Eye (tissue), 1 donor: Measurements from ENCODE around the gene SRD5A3.

Source experiments
- DNase-seq: peaks from one replicate; pipeline ENCODE4 v3.0.0-alpha.2; 2015

Gene SRD5A3

GRCh38 chr4:55345980-55346850 lies at the start of gene SRD5A3:
Gene SRD5A3, plus strand, starts transcription at chr4:55346242. Its CDS starts 95 bp downstream, at chr4:55346337.
- DNase-seq, result peak; percentile 95

GRCh38 chr4:55297346-55297745 lies 48.7 kb upstream of the SRD5A3 start:
- DNase-seq, result no peak

- DNase-seq, result no peak
Measured at GRCh38 chr4:55303760-55304165, 42.3 kb upstream of the SRD5A3 start.

GRCh38 chr4:55304303-55304702 lies 41.7 kb upstream of the SRD5A3 start:
- DNase-seq, result no peak

GRCh38 chr4:55308071-55308470 lies 38.0 kb upstream of the SRD5A3 start:
- no peak for DNase-seq

- no peak for DNase-seq
Measured at GRCh38 chr4:55311792-55312488, 34.1 kb upstream of the SRD5A3 start.

GRCh38 chr4:55312489-55313101 lies 33.4 kb upstream of the SRD5A3 start:
- DNase-seq, result peak; percentile 28

GRCh38 chr4:55314141-55314820 lies 31.8 kb upstream of the SRD5A3 start:
- DNase-seq, result no peak

- DNase-seq, result peak; percentile 15
Measured at GRCh38 chr4:55318175-55319129, 27.6 kb upstream of the SRD5A3 start.

- peak; percentile 96 for DNase-seq
Measured at GRCh38 chr4:55321707-55322264, 24.3 kb upstream of the SRD5A3 start.

GRCh38 chr4:55323375-55323774 lies 22.7 kb upstream of the SRD5A3 start:
- DNase-seq, result no peak

- DNase-seq, result no peak
Measured at GRCh38 chr4:55326629-55327028, 19.4 kb upstream of the SRD5A3 start.

GRCh38 chr4:55329012-55329411 lies 17.0 kb upstream of the SRD5A3 start:
- no peak for DNase-seq

GRCh38 chr4:55330241-55330640 lies 15.8 kb upstream of the SRD5A3 start:
- no peak for DNase-seq

GRCh38 chr4:55336138-55337034 lies 9.7 kb upstream of the SRD5A3 start:
- DNase-seq, result no peak

- no peak for DNase-seq
Measured at GRCh38 chr4:55337944-55338343, 8.1 kb upstream of the SRD5A3 start.

- no peak for DNase-seq
Measured at GRCh38 chr4:55338486-55338885, 7.6 kb upstream of the SRD5A3 start.

- DNase-seq, result no peak
Measured at GRCh38 chr4:55340266-55340665, 5.8 kb upstream of the SRD5A3 start.

GRCh38 chr4:55343887-55344286 lies 2.2 kb upstream of the SRD5A3 start:
- DNase-seq, result no peak

- no peak for DNase-seq
Measured at GRCh38 chr4:55345054-55345453, 988 bp upstream of the SRD5A3 start.
